HEK293 (cell line): ENCODE data around the gene CFP.

Experiments used
- CTCF ChIP-seq: fragments of 450-650 bp; formaldehyde crosslinking; IDR thresholded peaks from 2 replicates; pipeline ENCODE4 v1.5.1; 2016; ENCODE audit warnings: missing biosample characterization, missing genetic modification characterization
- GLIS2 ChIP-seq: fragments of 450-650 bp; formaldehyde crosslinking; IDR thresholded peaks from 2 replicates; pipeline ENCODE4 v1.5.1; 2016; ENCODE audit warnings: missing biosample characterization, missing genetic modification characterization
- IKZF3 ChIP-seq: fragments of 450-650 bp; IDR thresholded peaks from 2 replicates; pipeline ENCODE4 v1.5.0; 2018; ENCODE audit warnings: missing biosample characterization, mild to moderate bottlenecking, missing genetic modification characterization, moderate library complexity
- PATZ1 ChIP-seq: fragments of 450-650 bp; formaldehyde crosslinking; IDR thresholded peaks from 2 replicates; pipeline ENCODE4 v1.5.1; 2016; ENCODE audit warnings: missing biosample characterization, missing genetic modification characterization
- TRIM28 ChIP-seq: IDR thresholded peaks from 2 replicates; pipeline ENCODE4 v1.6.1; 2011; ENCODE audit warnings: low read length, control low read depth, borderline replicate concordance
- ZNF426 ChIP-seq: fragments of 450-650 bp; formaldehyde crosslinking; IDR thresholded peaks from 2 replicates; pipeline ENCODE4 v1.5.1; 2017; ENCODE audit warnings: missing biosample characterization, missing genetic modification characterization, mild to moderate bottlenecking, inconsistent platforms, moderate library complexity
- ZNF580 ChIP-seq: fragments of 450-650 bp; formaldehyde crosslinking; IDR thresholded peaks from 2 replicates; pipeline ENCODE4 v1.5.1; 2016; ENCODE audit warnings: missing biosample characterization, missing genetic modification characterization
- ZNF639 ChIP-seq: fragments of 450-650 bp; formaldehyde crosslinking; IDR thresholded peaks from 2 replicates; pipeline ENCODE4 v1.5.1; 2016; ENCODE audit warnings: missing biosample characterization, missing genetic modification characterization
- ZNF670 ChIP-seq: fragments of 450-650 bp; formaldehyde crosslinking; IDR thresholded peaks from 2 replicates; pipeline ENCODE4 v1.5.1; 2016; ENCODE audit warnings: missing biosample characterization, missing genetic modification characterization, low read depth
- ZNF791 ChIP-seq: fragments of 450-650 bp; formaldehyde crosslinking; IDR thresholded peaks from 2 replicates; pipeline ENCODE4 v1.5.1; 2016; ENCODE audit warnings: missing biosample characterization, missing genetic modification characterization

- TF ChIP-seq CTCF (tag by site-specific recombination) = no peak
- no peak for TF ChIP-seq ZNF670 (tag by site-specific recombination)
- no peak for TF ChIP-seq PATZ1
- no peak for TF ChIP-seq ZNF580 (tag by site-specific recombination)
- no peak for TF ChIP-seq ZNF791 (tag by site-specific recombination)
- TF ChIP-seq TRIM28 = no peak
- no peak for TF ChIP-seq ZNF639 (tag by site-specific recombination)
- no peak for TF ChIP-seq GLIS2
- no peak for TF ChIP-seq IKZF3 (tag by site-specific recombination)
- TF ChIP-seq ZNF426 (tag by site-specific recombination) = no peak
These were observed 55.0 kb downstream of the CFP start for GRCh38 chrX:47574547-47575301.
